DOHH2 (cell line): ENCODE measurements around the gene CCL23.

ENCODE experiments used
- H3F3A ChIP-seq: fragments of 200-600 bp; sonication (generic), shearing (Covaris generic); 2 replicates; pipeline ENCODE4 v1.6.0; 2016; ENCODE audit warnings: antibody characterized with exemption, mild to moderate bottlenecking; ENCODE audit not compliant: control insufficient read depth, insufficient read depth
- H3K27ac ChIP-seq: fragments of 200-600 bp; sonication (generic); 2 replicates; pipeline ENCODE4 v1.5.1; 2014; ENCODE audit warnings: low read depth, mild to moderate bottlenecking, low read length, moderate library complexity
- H3K27me3 ChIP-seq: fragments of 200-600 bp; sonication (generic); 2 replicates; pipeline ENCODE4 v1.6.1; 2014; ENCODE audit warnings: mild to moderate bottlenecking, low read length, mixed read lengths; ENCODE audit not compliant: control insufficient read depth
- H3K36me3 ChIP-seq: fragments of 200-600 bp; sonication (generic); 2 replicates; pipeline ENCODE4 v1.6.1; 2014; ENCODE audit warnings: mild to moderate bottlenecking, low read length, moderate library complexity, mixed read lengths; ENCODE audit not compliant: control insufficient read depth
- H3K4me1 ChIP-seq: fragments of 200-600 bp; sonication (generic); 2 replicates; pipeline ENCODE4 v1.6.1; 2014; ENCODE audit warnings: mild to moderate bottlenecking, low read length, mixed read lengths; ENCODE audit not compliant: control insufficient read depth
- H3K4me2 ChIP-seq: fragments of 200-600 bp; sonication (generic); 2 replicates; pipeline ENCODE4 v1.6.0; 2014; ENCODE audit warnings: mild to moderate bottlenecking, low read length, moderate library complexity
- H3K4me3 ChIP-seq: fragments of 200-600 bp; sonication (generic); 2 replicates; pipeline ENCODE4 v1.5.1; 2014; ENCODE audit warnings: mild to moderate bottlenecking, low read length, mixed read lengths
- H3K79me2 ChIP-seq: fragments of 200-600 bp; sonication (generic); 2 replicates; pipeline ENCODE4 v1.6.1; 2014; ENCODE audit warnings: mild to moderate bottlenecking, low read length, mixed read lengths; ENCODE audit not compliant: control insufficient read depth
- H3K9me2 ChIP-seq: fragments of 200-600 bp; sonication (generic); replicated peaks from 2 replicates; pipeline ENCODE4 v1.6.1; 2014; ENCODE audit warnings: mild to moderate bottlenecking, low read length, mixed read lengths; ENCODE audit not compliant: control insufficient read depth
- H3K9me3 ChIP-seq: fragments of 200-600 bp; sonication (generic); 2 replicates; pipeline ENCODE4 v1.6.1; 2014; ENCODE audit warnings: antibody characterized with exemption, low read length, mixed read lengths; ENCODE audit not compliant: control insufficient read depth, insufficient read depth
- H4K20me1 ChIP-seq: fragments of 200-600 bp; sonication (generic); 2 replicates; pipeline ENCODE4 v1.6.0; 2014; ENCODE audit warnings: low read depth, mild to moderate bottlenecking, antibody characterized with exemption, low read length, moderate library complexity; ENCODE audit not compliant: control insufficient read depth, insufficient read depth
- EZH2phosphoT487 ChIP-seq: fragments of 200-600 bp; sonication (generic); IDR thresholded peaks from 2 replicates; pipeline ENCODE4 v1.6.1; 2017; ENCODE audit warnings: borderline replicate concordance, mild to moderate bottlenecking, antibody characterized with exemption, low read length, moderate library complexity, mixed read lengths
- TF ChIP-seq, protein P1 (sequence below): fragments of 200-600 bp; sonication (generic); IDR thresholded peaks from one replicate; pipeline ENCODE4 v1.5.1; 2014; ENCODE audit warnings: antibody characterized with exemption, mild to moderate bottlenecking, low read depth, low read length; ENCODE audit not compliant: poor library complexity, severe bottlenecking

CCL23 gene

DNA sequence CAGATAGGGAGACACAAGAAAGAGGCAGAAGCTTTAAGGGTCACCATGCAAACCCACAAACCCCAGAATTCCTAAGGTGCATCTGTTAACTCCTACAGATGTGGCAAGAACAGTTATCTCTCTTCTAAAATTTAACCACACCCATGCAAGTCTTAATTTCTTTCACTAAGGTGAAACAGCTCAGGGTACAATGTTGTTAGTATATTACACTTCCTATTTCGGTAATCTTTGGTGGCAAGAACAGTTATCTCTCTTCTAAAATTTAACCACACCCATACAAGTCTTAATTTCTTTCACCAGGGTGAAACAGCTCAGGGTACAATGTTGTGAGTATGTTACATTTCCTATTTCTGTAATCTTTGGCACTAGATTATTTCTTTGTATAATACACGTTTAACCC, 6.6 kb downstream of the CCL23 start:
- Histone ChIP-seq H3K27ac (no peak overlapping the region), H3K79me2 (no peaks in the 10 kb centered on the region), H3K9me3 (peaks cover 11% of the 10 kb centered on the region; the same call in 1 of the 2 replicates), H4K20me1 (no peaks in the 10 kb centered on the region), H3K4me3 (no peak overlapping the region), H3F3A (no peaks in the 10 kb centered on the region), H3K27me3 (no peaks in the 10 kb centered on the region; the same call in 1 of the 2 replicates), H3K9me2 (no peaks in the 10 kb centered on the region), H3K36me3 (no peaks in the 10 kb centered on the region), H3K4me1 (no peaks in the 10 kb centered on the region), H3K4me2 (no peak overlapping the region)
- TF ChIP-seq EZH2phosphoT487 = no peak
- TF ChIP-seq, protein P1, sequence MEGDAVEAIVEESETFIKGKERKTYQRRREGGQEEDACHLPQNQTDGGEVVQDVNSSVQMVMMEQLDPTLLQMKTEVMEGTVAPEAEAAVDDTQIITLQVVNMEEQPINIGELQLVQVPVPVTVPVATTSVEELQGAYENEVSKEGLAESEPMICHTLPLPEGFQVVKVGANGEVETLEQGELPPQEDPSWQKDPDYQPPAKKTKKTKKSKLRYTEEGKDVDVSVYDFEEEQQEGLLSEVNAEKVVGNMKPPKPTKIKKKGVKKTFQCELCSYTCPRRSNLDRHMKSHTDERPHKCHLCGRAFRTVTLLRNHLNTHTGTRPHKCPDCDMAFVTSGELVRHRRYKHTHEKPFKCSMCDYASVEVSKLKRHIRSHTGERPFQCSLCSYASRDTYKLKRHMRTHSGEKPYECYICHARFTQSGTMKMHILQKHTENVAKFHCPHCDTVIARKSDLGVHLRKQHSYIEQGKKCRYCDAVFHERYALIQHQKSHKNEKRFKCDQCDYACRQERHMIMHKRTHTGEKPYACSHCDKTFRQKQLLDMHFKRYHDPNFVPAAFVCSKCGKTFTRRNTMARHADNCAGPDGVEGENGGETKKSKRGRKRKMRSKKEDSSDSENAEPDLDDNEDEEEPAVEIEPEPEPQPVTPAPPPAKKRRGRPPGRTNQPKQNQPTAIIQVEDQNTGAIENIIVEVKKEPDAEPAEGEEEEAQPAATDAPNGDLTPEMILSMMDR = no peak

DNA sequence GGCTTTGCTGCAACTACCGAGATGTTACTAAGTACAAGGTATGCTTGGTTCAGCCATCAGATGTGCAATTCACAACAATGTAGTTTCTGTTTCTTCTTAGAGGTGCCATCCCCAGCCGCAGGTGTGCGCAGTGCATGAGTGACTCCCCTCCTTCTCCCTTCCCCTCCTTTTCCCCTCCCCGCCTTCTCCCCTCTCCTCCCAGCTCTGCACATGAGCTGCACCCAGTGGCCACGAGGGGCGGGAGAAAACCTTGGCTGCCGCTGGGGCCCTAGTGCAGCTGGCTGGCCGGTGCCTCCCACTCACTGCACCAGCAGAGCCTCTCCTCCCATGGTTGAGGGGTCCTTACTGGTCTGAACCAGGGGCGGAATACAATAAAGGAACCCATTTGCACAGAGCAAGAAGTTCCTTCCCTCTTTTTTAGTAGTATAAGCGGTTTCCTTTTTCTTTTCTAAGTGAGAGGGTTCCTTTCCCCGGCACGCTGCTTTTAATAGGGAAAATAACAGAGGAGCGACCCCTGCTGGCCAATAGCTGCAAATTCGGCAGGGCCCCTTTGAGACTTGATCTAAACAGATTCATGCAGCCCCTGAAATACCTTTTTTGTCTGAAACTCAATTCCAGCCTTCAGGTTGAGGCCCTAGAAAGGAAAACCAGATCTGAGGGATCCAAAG, 8.6 kb downstream of the CCL23 start:
- Histone ChIP-seq H4K20me1 (no peaks in the 10 kb centered on the region), H3K9me3 (peaks cover 11% of the 10 kb centered on the region; the same call in 1 of the 2 replicates), H3K36me3 (no peaks in the 10 kb centered on the region), H3K9me2 (no peaks in the 10 kb centered on the region), H3F3A (no peaks in the 10 kb centered on the region), H3K27me3 (peaks cover 6% of the 10 kb centered on the region; the same call in 1 of the 2 replicates), H3K79me2 (no peaks in the 10 kb centered on the region), H3K4me2 (no peak overlapping the region), H3K4me1 (no peaks in the 10 kb centered on the region), H3K27ac (no peak overlapping the region), H3K4me3 (no peak overlapping the region)
- no peak for TF ChIP-seq EZH2phosphoT487
- TF ChIP-seq, protein P1 = peak; percentile 68

DNA sequence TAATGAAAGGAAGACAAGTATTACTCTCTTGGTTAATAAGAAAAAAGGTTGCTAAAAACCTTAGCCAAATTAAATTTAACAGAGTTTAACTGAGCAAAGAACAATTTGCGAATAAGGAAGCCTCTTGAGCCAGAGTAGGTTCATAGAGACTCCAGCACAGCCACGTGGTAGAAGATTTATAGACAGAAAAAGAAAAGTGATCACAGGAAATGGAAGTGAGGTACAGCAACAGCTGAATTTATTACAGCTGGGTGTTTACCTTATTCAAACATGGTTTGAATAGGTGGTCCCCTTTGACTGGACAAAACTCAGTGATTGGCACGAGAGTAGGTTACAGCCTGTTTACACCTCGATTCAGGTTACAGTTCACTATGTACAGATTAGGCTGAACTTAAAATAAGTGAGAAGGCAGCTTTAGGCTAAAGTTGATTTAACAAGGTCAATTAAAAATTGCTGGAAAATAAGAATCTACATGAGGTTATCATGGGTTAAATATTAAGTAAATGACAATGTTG, 13.1 kb downstream of the CCL23 start:
- no peaks in the 10 kb centered on the region for H3K79me2 ChIP-seq
- H3K4me1 ChIP-seq = no peaks in the 10 kb centered on the region
- no peak for TF ChIP-seq EZH2phosphoT487
- TF ChIP-seq, protein P1 = no peak
- peaks cover 37% of the 10 kb centered on the region for H3K27me3 ChIP-seq
- peaks cover 7% of the 10 kb centered on the region; the same call in 1 of the 2 replicates for H3K9me3 ChIP-seq
- H3F3A ChIP-seq = no peaks in the 10 kb centered on the region
- no peaks in the 10 kb centered on the region for H4K20me1 ChIP-seq
- no peak overlapping the region for H3K27ac ChIP-seq
- no peaks in the 10 kb centered on the region for H3K9me2 ChIP-seq
- no peak overlapping the region for H3K4me2 ChIP-seq
- no peak overlapping the region for H3K4me3 ChIP-seq
- H3K36me3 ChIP-seq = no peaks in the 10 kb centered on the region
